Omental fat pad (tissue), 4 donors: ENCODE data around the gene SETD7. TPM values are rescaled to one million over a fixed set of nuclear protein-coding genes. Genes with fewer than 3 reads are reported as not detected.

Experiments used
- ATAC-seq: fragments of 150-250 bp; one replicate; pipeline ENCODE4 v1.9.1; 2016; ENCODE audit warnings: mild to moderate bottlenecking, moderate library complexity; ENCODE audit not compliant: low FRiP score
- DNase-seq: peaks from one replicate; pipeline ENCODE4 v3.0.0-alpha.2; 2019; ENCODE audit warnings: low spot score
- CTCF ChIP-seq, 3 donors: fragments of 450-650 bp; IDR thresholded peaks; one replicate each; pipeline ENCODE4 v1.5.1; 2016 to 2017; ENCODE audit warnings: antibody characterized with exemption in 3 of 3, mild to moderate bottlenecking in 3 of 3, moderate library complexity in 2 of 3
- total RNA-seq, 4 donors: library from RNA; depleted of rRNA; stranded (reverse); fragments of >200 nt; gene quantifications; one replicate each; pipeline ENCODE4 v1.1.0, GENCODE V29; 2016

SETD7 gene
- total RNA-seq, result 10 to 100 TPM; 71.7 to 92.7 (median 82.2) TPM

GRCh38 chr4:139556071-139556723, at the start of gene SETD7:
SETD7 (minus strand) TSS chr4:139556219; CDS start chr4:139556137, 82 bp downstream.
- ATAC-seq (peak; percentile 70), DNase-seq (no peak)
- TF ChIP-seq CTCF (IDR thresholded peaks at IDR 0.05), result no peak

GRCh38 chr4:139605516-139605915, 49.5 kb upstream of the SETD7 start:
- no peak for ATAC-seq
- DNase-seq, result no peak
- TF ChIP-seq CTCF (IDR thresholded peaks at IDR 0.05), result no peak

- no peak for TF ChIP-seq CTCF (IDR thresholded peaks at IDR 0.05)
- DNase-seq, result no peak
- no peak for ATAC-seq
Observed at GRCh38 chr4:139603576-139604410, 47.8 kb upstream of the SETD7 start.

- no peak for ATAC-seq
- DNase-seq, result no peak
- TF ChIP-seq CTCF (IDR thresholded peaks at IDR 0.05), result no peak
Observed at GRCh38 chr4:139602776-139603360, 46.8 kb upstream of the SETD7 start.

- no peak for TF ChIP-seq CTCF (IDR thresholded peaks at IDR 0.05)
- ATAC-seq (no peak), DNase-seq (no peak)
Observed at GRCh38 chr4:139600662-139601061, 44.6 kb upstream of the SETD7 start.

GRCh38 chr4:139599594-139600374, 43.8 kb upstream of the SETD7 start:
- no peak for ATAC-seq
- no peak for TF ChIP-seq CTCF (IDR thresholded peaks at IDR 0.05)
- no peak for DNase-seq
